ENCODE results near the gene SFMBT2. TPM values are rescaled to one million over a fixed set of nuclear protein-coding genes. Genes with fewer than 3 reads are reported as not detected.

Gene SFMBT2
- total and polyA plus RNA-seq, 2 of the 4 experiments (the other 2 are of a cell fraction), result 0.70 to 1.3 TPM

GRCh38 chr10:7338469-7338868 is 72.4 kb downstream of the SFMBT2 start:
- CTCF ChIA-PET, result no interaction called here
- no peak overlapping the region for H3K23ac ChIP-seq (ENCODE audit: low read depth, low read length)
- dilution Hi-C loops (cut with HindIII; ENCODE audit: low sequenced_read_pairs, unreplicated experiment), result no loop called here
- H3K4me1 ChIP-seq (ENCODE audit: control insufficient read depth, insufficient read depth, low read length), result no peaks in the 10 kb centered on the region; the same call in 1 of the 2 replicates
- H4K5ac ChIP-seq (ENCODE audit: low read depth, low read length), result no peak overlapping the region
- no peak for TF ChIP-seq CTCF (conservative IDR thresholded peaks at IDR 0.05; ENCODE audit: low read depth, low read length)
- no peak for TF ChIP-seq FOS (IDR thresholded peaks at IDR 0.05; ENCODE audit: low read depth, low read length)
- no peak for TF ChIP-seq POLR2A (IDR thresholded peaks at IDR 0.05; ENCODE audit: low read depth, low read length)
- no peak for TF ChIP-seq USF2 (IDR thresholded peaks at IDR 0.05; ENCODE audit: low read depth, low read length)
- no peak for TF ChIP-seq BHLHE40 (IDR thresholded peaks at IDR 0.05; ENCODE audit: low read depth, low read length)
- no peak for TF ChIP-seq MXI1 (IDR thresholded peaks at IDR 0.05; ENCODE audit: borderline replicate concordance, low read depth, low read length)
- no peak for ATAC-seq (ENCODE audit: low read depth)
- no peak overlapping the region for H2AFZ ChIP-seq (replicated peaks; ENCODE audit: low read length, poor library complexity)
- H3K27ac ChIP-seq (ENCODE audit: insufficient read depth, low read length), result no peak overlapping the region
- H2BK120ac ChIP-seq (ENCODE audit: low read depth, low read length), result no peak overlapping the region
- no peak overlapping the region for H3K4me3 ChIP-seq (ENCODE audit: insufficient read depth, low read depth, low read length)
- in situ Hi-C loops (cut with MboI; ENCODE audit: low sequenced_read_pairs), result no loop called here
- no peak overlapping the region for H4K91ac ChIP-seq (ENCODE audit: insufficient read depth, low read depth, low read length)
- peaks cover 0 to 3% of the 10 kb centered on the region in 2 experiments; a peak in 1 of 4 replicates for H3K79me1 ChIP-seq (ENCODE audit: low read depth in 1 of 2, low read length in 2 of 2)
- DNase-seq, result no peak
- H3K4ac ChIP-seq (ENCODE audit: low read depth, low read length), result no peak overlapping the region
- H3K9me1 ChIP-seq (ENCODE audit: insufficient read depth, low read length), result no peaks in the 10 kb centered on the region
- H2BK20ac ChIP-seq (ENCODE audit: low read depth, low read length), result no peak overlapping the region
- POLR2A ChIA-PET (ENCODE audit: unreplicated experiment), result no interaction called here
- H4K20me1 ChIP-seq (ENCODE audit: insufficient read depth, low read length), result no peaks in the 10 kb centered on the region
- H2BK5ac ChIP-seq (ENCODE audit: low read depth, low read length, poor library complexity, severe bottlenecking), result no peak overlapping the region
- no TSS peak for BruUV-seq (replicated peaks)
- no peak overlapping the region for H2BK15ac ChIP-seq (ENCODE audit: low read depth, low read length)
- H2AK5ac ChIP-seq (ENCODE audit: low read depth, low read length), result no peak overlapping the region
- no peak overlapping the region for H3K9ac ChIP-seq (ENCODE audit: low read depth, low read length)
- no peak overlapping the region for H2AK9ac ChIP-seq (replicated peaks; ENCODE audit: low read depth, low read length, poor library complexity)
- H3K18ac ChIP-seq (ENCODE audit: low read depth, low read length), result no peak overlapping the region
- H3K36me3 ChIP-seq (ENCODE audit: control insufficient read depth, insufficient read depth, low read length), result no peaks in the 10 kb centered on the region
- H3K56ac ChIP-seq (ENCODE audit: extremely low read depth, insufficient read depth, low read length), result no peak overlapping the region
- H3K4me2 ChIP-seq (ENCODE audit: low read depth, low read length), result no peak overlapping the region
- no peaks in the 10 kb centered on the region; the same call in 1 of the 2 replicates for H3K9me3 ChIP-seq (ENCODE audit: control insufficient read depth, insufficient read depth, low read length)
- no peak overlapping the region for H3K14ac ChIP-seq (replicated peaks; ENCODE audit: low read depth, low read length)
- H3K27me3 ChIP-seq (ENCODE audit: control insufficient read depth, insufficient read depth, low read length), result no peaks in the 10 kb centered on the region
- H4K8ac ChIP-seq (ENCODE audit: low read depth in 2 of 2, low read length in 2 of 2), result no peak overlapping the region
- WGBS, 2 experiments (ENCODE audit: extremely low coverage in 2 of 2, insufficient read length in 1 of 2), result no CpG with 5 or more reads among the region's 7 CpGs
- intact Hi-C loops (cut with micrococcal nuclease), result no loop called here

Data from IMR-90 (cell line).